T-helper 1 cell (primary cell): ENCODE results near the gene OMA1.
"Not testable (repeated sequence)": the region's sequence is repeated elsewhere in the genome, so short reads cannot be mapped to it uniquely, and the experiment has no call there.

Source experiments
- DNase-seq, 5 donors: peaks; one replicate each; pipeline ENCODE4 v3.0.0-alpha.2; 2012 to 2020
- total RNA-seq, 4 donors: gene quantifications; one replicate each; lab custom pipeline; 2026; lab: John Stamatoyannopoulos, UW

OMA1 gene
- 38.3 to 46.5 (median 39.9) reads per million in 4 donors for total RNA-seq

DNA sequence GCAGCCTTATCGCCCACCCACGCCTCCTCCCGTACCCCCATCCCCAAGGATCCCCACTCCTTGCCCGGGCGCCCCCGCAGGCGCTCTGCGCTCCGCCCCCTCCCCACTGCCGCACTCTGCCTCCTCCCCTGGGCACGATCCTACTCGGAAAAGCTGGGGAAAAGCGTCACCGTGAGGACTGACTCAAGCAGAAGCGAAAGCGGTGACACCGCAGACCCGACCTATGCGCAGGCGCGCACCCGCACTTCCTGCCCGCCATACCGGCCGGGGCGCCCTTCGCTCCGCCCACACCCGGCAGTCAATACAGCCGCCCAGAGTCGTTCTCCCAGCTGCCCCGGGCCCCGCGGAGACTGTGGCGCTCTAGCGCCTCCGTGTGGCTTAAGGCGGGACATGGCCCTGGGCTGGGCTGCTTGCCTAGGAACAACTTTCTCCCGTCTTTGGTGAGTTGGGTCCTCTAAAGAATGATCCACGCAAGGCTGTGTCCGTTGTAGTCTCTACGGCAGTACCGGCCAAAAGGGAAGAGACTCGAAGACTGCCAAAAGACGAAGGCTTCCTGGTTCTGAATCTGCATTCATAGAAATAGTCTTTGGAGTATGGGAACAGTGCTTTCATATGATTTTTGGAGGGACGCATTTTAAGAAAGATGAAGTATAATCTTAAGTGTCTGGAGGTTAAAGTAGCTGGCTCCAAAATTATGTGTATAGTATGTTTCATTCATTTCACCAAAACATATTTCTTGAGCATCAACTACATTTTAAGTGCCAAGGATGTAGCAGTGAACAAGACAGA lies at the start of gene OMA1:
OMA1 (minus strand) TSS at position 207 of the 789 bp plus-strand sequence. CDS start 7,432 bp downstream, outside the sequence.
- DNase-seq: peak; percentile 94 to 98 (median 97)

DNA sequence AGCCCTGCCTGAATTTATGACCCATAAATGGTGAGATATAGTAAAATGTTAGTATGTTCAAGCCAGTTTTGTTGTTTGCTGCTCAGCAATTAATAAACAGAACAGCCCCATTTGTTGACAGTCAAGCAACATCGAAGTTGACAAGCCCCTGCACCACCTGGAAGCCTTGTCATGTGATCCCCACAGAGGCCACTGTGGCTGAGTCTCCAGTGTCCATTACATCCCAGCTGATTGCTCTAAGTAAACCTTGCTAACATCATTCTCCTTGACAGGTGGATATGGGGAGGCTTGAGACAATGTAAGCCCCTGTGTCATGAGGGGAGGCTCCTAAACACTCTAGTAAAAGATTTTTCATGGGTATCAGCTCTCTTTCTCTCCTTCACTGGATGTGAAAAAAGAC lies 48.0 kb upstream of the OMA1 start:
- no peak for DNase-seq

DNA sequence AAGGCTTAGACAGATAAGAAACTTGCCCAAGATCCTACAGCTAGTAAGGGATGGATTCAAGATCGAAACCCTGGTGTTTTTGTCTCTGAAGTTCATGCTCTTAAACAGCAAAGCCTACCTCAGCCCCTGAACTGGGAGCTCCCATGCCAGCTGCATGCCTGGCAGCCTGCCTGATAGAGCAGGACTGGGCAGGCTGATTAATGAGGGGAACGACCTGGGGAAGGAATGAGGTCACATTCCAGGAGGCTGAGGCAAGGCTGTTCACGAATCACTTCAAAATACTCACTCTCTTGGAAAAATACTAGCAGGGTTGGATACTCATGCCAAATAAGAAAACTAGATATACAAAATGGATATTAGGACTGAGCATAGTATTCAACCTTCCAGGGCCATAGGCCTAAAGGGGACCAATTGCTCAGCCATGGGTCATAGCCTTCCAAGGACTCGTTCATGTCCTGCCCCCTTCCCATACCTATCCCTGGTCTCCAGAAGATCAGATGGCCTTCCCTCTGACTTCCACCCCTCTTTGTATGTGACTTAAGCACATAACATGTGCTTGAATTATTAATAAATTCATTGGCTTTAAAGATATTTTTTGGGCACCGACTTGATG lies 46.1 kb upstream of the OMA1 start:
- no peak for DNase-seq

DNA sequence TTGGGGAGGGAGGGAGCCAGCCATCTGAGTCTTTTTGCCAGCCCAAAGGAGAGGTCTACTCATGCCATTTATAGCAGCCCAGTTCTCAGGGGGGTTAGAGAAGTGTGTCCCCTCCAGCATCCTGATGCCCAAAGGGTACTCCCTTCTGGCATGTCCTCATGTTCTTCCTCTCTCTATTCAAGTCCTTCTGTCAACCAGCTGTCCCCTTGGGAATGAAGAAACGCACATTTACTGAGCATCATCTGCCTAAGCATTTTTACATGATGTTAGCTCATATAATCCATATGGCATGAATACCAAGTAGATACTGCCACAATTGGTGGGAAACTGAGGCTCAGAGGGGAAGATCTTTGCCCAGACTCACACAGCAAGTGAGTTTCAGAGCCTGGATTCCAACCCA lies 45.3 kb upstream of the OMA1 start:
- no peak for DNase-seq

DNA sequence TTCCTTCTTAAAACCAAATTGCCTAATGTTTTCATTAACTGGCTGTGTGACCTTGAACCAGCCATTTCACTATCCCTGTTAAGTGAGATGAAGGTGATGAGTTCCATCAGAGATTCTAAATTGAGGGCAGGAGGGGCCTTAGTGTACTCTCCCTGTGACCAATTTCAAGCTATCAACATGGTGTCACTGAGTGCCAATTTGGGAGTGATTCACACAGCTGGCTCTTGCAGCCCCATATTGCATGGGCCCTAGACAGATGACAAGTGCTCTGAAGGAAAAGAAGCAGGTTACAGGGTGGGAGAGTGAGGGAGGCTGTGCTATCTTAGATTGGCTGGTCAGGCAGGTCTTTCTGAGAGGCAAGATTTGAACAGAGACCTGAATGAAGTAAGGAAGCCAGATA lies 43.5 kb upstream of the OMA1 start:
- DNase-seq: no peak

DNA sequence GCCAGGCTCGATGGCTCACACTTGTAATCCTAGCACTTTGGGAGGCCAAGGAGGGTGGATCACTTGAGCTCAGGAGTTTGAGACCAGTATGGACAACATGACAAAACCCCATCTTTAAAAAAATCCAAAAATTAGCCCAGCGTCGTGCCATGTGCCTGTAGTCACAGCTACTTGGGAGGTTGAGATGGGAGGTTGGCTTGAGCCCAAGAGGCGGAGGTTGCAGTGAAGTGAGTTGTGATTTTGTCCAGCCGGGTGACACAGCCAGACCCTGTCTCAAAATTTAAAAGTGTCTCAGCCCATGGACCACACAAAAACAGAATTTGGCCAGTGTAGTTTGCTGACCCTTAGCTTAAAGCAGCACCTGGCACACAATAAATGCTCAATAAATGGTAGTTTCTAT lies 41.9 kb upstream of the OMA1 start:
- DNase-seq: no peak

DNA sequence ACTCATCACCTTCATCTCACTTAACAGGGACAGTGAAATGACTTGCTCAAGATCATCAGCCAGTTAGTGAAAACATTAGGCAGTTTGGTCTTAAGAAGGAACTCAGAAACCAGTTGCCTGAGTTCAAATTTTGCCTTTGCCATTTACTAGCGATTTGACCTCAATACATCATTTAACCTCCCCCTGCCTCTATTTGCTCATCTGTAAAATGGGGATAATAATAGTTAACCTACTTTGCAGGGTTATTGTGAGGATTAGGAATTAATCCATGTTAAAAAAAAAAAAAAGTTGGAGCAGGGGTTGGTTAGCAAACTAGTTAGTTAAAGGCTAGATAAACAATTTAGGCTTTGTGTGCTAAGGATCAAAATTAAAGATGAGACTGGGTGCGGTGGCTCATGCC lies 41.1 kb upstream of the OMA1 start:
- DNase-seq: no peak

DNA sequence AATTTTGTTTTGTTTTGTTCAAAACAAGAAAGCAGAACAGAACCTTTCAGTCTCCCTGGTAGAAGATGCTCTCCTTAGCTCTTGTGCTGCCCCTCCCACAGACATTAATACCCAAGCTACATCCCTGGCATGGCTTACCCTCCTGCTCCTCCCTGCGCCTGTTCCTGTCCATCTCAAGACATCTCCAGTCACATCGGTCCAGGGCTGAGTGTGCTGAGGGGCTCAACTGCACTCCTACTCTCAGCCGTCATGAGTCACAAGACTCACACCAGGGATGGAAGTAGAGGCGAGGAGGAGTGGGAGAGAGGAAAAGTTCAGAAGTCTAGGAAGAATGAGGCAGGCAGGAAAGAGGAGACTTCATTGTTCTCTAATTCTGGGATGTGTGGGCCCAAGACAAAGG lies 39.7 kb upstream of the OMA1 start:
- no peak for DNase-seq

DNA sequence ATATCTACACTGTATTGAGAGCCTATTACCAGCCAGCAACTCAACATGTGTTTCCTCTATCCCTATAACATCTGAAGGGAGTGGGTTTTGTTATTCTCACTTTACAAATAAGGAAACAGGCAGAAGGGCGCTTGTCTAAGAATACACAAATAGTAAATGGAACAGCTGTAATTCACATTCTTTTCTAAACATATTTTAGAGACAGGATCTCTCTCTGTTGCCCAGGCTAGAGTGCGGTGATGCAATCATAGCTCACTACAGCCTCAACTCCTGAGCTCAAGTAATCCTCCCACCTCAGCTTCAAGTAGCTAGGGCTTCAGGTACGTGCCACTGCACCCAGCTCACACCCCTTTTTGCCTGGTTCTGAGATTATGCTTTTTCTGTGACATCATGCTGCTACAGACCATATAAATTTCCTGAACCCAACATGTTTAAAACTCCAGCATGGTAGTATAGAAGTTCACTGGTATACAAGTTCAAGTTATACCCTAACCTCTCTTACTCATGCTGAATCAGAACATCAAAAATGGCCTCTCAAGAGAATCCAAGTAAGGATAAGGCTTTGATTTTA lies 39.1 kb upstream of the OMA1 start:
- DNase-seq: no peak

DNA sequence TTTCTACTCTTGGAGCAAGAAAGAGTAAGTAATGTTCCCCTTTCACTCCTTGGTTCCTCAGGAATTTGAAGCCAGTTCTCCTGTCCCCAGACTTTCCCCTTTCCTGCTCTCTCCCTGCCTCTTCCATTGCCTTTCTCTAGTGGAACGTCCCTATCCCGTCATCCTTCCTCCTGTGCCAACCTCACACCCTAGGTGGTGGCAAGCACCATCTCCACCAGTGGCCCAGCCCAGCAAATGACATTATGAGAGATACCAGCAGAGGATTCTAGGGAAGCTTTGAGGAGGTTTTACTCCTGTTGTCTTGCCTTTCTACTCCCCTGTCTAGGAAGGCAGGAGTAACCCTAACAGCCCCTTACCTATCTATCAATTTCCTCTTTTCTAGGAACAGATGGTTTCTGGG lies 38.6 kb upstream of the OMA1 start:
- DNase-seq: no peak

DNA sequence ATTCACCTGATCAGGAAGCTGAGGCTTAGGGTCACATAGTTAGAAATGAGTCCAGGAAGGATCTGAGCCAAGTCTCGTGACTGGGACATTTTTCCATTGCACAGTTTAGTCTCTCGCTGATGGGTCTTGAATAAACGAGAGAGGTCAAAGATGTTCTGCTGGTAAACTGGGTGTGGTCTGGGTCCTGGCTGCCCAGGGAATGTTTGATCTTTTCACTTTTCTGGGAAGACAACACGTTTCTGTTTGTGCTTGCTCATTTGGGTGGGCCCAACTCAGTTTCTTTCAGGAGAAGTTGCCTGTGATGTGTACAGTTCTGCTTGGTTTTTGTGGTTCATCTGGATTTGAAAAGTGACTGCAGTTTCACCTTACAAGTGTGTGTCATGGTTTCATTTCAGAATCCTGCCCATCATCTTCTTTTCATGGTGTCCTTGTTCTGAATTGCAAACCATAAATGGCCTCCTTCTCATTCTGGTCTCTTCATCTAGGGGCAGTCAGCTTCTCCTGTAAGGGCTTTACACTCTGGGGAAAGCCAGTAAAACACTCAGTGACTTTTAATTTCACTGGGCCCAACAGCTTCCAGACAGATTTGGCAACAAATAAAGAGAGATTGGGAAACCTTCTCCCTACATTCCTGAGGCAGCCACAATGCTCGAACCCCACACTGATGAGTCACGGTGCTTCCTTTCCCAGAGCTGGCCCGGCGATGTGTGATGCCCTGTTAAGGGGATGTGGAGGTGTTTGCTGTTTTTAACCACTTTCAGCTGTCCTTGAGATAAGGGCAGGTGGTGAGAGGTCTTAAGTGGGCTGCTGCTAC lies 37.8 kb upstream of the OMA1 start:
- DNase-seq: peak in 1 of 5 donors; percentile 2

DNA sequence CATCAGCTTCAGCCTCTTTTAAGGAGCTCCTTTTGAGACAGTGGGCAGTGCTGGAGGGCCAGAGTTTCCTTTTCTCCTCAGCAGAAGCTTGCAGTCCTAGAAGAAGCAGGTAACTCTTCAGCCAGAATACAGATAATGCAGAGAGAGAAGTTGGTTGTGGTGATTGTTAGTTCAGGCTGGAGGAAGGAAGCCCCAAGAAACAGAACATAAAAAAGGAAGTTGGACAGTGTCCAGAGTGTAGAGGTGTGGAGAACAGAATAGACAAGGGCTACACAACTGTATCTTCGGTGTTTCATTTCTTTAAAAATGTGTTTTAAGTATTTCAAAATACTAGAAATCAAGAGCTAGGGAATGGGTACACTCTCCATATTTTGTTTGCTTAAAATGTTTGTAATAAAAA lies 37.0 kb upstream of the OMA1 start:
- DNase-seq: no peak

DNA sequence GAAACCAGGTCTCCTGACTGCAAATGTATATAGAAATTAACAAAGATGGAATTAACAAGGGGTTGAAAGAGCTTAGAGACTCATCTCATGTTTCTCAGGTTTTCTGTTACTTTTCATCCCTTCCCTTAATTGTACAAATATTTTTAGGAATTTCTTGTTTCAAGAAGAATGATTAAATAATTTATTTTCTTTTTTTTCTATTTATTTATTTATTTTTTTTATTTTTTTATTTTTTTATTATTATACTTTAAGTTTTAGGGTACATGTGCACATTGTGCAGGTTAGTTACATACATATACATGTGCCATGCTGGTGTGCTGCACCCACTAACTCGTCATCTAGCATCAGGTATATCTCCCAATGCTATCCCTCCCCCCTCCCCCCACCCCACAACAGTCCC lies 35.6 kb upstream of the OMA1 start:
- DNase-seq: not testable (repeated sequence)

DNA sequence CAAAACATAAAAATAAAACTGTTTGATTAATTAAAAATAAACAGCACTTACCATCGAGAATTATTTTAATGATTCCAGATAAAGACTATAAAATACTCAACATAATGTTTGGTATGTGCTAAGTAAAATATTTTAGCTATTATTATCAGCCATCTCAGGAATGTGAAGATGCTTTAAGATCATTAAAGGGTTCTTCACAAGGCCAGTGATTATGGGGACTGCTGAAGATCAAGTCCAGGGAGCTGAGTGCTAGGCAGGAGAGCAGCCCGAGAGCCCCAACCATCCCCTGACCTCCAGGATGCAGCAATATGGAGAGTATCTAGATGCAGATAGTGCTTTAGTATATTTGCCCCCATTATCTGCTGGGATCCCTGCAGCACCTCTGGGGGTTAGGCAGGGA lies 35.1 kb upstream of the OMA1 start:
- DNase-seq: no peak

DNA sequence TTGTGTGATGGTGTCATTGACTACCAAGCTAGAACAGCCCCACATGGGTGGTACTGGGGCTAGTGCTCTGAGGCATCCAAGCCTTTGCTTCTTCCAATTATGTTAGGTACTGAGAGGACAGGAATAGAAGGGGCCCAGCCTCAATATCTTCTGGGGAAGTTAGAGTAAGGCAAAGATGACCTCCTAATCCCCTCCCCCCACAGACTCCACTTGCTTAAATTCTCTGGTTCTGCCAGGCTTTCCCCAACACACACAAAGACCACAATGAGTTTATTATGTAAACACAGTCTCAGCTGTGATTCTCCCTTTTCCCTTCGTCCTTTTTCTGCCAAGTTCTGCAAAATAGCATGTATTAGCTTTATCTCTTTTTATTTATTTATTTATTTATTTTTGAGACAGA lies 33.7 kb upstream of the OMA1 start:
- no peak for DNase-seq

DNA sequence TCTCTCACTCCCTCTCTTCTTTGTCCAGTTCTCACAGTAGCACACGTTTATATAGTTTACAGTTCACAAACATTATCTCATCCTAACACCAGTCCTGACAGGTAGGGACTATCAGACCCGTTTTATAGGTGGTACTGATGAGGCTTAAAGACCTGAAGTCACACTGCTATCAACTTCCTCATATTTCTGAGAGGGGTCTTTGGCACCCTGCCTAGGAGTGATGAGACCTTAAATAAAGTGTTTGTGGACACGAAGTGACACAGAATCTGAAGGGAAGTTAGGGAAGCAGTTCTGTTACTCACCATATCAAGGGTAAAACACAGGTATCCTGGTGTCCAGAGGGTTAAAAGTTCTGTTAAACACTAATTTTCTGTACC lies 31.1 kb upstream of the OMA1 start:
- DNase-seq: no peak

DNA sequence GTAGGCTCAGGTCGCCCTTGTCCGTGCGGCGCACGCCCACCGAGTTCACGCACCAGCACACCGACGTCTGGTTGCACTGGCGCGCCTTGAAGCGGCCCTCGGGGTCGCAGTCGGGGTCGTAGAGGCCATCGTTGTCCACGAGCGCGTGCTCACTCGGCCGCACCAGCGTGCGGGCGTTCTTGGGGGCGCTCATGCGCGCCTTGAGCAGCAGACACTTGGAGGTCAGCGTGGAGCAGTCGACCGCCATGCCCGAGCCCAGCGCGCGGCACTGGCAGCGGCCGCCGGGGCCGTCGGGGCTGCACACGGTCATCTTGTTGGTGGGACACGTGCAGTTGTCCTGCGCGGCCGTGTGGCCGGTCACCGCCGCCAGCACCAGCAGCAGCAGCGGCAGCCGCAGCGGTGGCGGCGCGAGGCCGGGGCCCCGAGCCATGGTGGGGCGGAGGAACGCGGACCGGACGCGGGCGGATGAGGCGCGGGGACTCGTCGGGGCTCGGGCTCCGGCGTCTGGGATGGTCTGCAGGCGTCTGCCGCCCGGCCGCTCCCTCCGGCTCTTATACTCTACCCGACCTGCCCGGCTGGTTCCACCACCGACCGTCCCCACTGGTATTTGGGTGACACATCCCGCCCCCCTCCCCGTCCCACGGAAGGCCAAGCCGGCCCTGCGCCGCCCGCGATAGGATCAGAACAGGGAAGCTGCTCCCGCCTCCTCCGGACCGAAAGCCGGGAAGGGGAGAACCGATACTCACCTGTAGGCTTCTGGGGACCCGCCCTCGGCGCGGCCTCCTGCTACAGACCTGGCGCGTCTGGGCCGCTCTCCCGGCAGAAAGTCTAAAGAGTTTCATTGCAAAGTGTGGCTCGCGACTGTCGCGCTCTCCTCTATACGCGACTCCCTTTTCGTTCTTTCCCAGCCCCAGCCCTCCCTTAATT lies 30.5 kb upstream of the OMA1 start, which contains the start of gene TACSTD2:
TACSTD2 (minus strand) TSS at position 526 of the 927 bp plus-strand sequence; CDS start at position 430, 96 bp downstream.
- no peak for DNase-seq

DNA sequence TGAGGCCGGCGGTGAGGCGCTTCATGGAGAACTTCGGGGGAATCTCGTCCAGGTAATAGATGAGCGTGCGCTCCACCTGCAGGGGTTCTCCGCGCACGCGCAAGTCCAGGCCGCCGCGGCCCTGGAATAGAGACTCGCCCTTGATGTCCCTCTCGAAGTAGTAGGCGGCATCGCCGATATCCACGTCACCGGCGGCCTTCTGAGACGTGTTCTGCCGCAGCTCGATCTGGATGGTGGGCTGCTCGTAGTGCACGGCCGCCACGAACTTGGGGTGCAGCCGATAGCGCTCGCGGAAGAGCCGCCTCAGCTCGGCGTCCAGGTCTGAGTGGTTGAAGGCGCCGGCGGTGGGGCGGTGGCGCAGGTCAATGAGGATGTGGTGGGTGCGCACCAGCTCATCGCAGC lies 29.8 kb upstream of the OMA1 start:
- no peak for DNase-seq

DNA sequence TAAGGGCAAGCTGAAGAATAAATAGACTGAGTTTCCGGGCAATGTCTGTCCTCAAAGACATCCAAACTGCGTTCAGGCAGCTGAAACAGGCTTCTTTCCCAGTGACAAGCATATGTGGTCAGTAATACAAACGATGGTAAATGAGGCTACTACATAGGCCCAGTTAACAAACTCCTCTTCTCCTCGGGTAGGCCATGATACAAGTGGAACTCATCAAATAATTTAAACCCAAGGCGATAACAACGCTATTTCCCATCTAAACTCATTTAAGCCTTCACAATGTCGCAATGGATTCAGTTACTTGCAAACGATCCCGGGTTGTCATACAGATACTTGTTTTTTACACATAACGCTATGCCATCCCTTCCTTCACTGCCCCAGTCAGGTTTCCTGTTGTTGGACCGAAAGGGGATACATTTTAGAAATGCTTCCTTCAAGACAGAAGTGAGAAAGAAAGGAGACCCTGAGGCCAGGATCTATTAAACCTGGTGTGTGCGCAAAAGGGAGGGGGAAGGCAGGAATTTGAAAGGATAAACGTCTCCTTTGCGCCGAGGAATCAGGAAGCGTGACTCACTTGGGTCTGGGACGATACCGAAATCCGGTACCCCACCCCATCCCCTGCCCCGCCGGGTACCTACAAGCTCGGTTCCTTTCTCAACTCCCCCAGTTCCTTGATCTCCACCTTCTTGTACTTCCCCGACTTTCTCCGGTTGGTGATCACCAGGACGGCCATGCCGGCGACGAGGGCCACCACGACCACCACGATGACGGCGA lies 29.2 kb upstream of the OMA1 start:
- no peak for DNase-seq

DNA sequence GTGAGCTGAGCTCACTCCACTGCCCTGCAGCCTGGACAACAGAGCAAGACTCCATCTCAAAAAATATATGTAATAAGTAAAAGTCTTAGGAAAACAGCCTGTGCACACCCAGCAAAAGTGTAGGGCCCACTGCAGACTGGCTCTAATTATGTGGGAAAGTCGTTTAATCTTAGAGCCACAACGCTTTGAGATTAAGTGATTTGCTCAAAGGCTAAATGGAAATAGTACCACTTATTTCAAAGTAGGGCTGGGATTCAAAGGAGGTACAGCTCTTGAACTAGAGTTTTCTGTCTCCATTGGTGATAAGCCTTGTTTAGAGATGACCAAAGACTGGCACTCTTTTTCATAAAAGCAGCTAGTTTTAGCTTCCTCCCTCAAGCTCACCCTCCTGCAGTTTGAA lies 28.3 kb upstream of the OMA1 start:
- no peak for DNase-seq
